Activated naive CD8-positive, alpha-beta T cell treated with anti-CD3 and anti-CD28 coated beads, Interleukin-2, amount 50 U/mL, for 24 hours (primary cell): ENCODE data around the gene KIAA1217.
"Not testable (repeated sequence)": the region's sequence is repeated elsewhere in the genome, so short reads cannot be mapped to it uniquely, and the experiment has no call there.

Experiments
- ATAC-seq: fragments of 150-1000 bp; cut with Tn5 transposase; one replicate; pipeline ENCODE4 v1.10.0; 2021
- DNase-seq: peaks from one replicate; pipeline ENCODE4 v3.0.0; 2021
- H3K27ac Mint-ChIP-seq: one replicate; pipeline ENCODE4 v1.8.0; 2021; ENCODE audit warnings: mild to moderate bottlenecking, mixed read lengths
- H3K27me3 Mint-ChIP-seq: one replicate; pipeline ENCODE4 v1.8.0; 2021; ENCODE audit warnings: mixed read lengths
- H3K36me3 Mint-ChIP-seq: one replicate; pipeline ENCODE4 v1.8.0; 2021; ENCODE audit warnings: low read depth, mixed read lengths
- H3K4me1 Mint-ChIP-seq: one replicate; pipeline ENCODE4 v1.8.0; 2021; ENCODE audit warnings: mixed read lengths
- H3K4me3 Mint-ChIP-seq: one replicate; pipeline ENCODE4 v1.8.0; 2021; ENCODE audit warnings: mild to moderate bottlenecking, moderate library complexity, mixed read lengths
- H3K9me3 Mint-ChIP-seq: one replicate; pipeline ENCODE4 v1.8.0; 2021; ENCODE audit warnings: mixed read lengths

The KIAA1217 gene

DNA sequence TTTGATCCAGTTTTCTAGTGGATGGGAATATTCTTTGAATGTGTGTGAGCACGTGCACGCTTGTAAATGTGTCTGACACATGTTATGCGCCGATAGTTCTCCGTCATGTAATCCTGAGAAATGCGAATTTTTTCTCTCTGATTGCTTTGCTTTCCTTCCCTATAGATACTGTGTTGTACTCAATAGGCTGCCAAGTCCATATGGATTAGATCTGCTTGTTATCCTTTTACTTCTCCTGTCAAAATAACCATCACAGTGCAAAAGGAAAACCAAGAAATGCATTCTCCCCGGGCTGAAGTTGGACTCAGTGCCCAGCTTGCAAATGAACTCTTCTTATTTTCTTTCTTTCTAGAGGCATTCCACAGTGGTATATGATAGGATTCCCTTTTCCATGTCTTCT, 131.9 kb downstream of the KIAA1217 start:
- Mint-ChIP-seq H3K27ac (no peak overlapping the region), H3K9me3 (no peaks in the 10 kb centered on the region), H3K36me3 (no peaks in the 10 kb centered on the region), H3K4me1 (no peaks in the 10 kb centered on the region), H3K27me3 (no peaks in the 10 kb centered on the region), H3K4me3 (no peak overlapping the region)
- no peak for DNase-seq
- ATAC-seq = no peak

DNA sequence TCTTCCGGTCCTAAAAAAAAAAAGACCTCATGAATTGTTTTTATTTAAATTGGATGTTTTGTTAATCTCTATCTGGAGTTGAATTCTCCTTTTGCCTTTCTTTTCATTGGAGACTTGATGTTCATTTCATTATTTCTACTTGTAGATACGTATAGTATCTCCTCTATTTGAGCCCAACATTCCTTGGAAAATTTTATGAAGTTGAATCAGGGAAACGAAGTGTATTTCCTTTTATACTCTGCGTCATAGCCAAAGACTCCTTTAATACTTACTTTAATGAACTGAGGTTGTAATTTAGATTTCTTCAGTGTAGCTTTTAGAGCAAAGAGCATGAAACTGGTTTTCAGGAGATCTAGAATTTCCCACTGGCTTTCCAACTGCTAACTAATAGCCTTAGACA, 132.4 kb downstream of the KIAA1217 start:
- H3K27me3 Mint-ChIP-seq = no peaks in the 10 kb centered on the region

DNA sequence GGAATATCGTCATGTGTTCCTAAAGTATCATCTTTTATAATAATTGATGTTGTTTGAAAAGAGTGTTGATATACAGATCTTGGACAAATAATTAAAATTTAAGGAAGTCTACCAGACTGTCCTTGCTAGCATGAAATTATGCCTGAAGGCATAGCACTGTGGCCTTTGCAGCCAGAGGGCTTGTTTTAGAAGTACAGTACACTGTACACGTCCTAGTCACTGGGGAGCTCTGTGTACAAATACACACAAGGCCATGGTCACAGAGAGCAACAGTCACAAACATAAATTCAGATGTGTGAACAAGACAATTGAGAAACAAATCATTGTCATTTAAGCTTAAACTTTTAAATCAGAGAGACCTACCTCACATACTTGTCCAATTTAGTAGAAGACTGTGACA, 133.0 kb downstream of the KIAA1217 start:
- H3K4me1 Mint-ChIP-seq = no peaks in the 10 kb centered on the region
- H3K9me3 Mint-ChIP-seq = no peaks in the 10 kb centered on the region
- no peaks in the 10 kb centered on the region for H3K36me3 Mint-ChIP-seq
- DNase-seq = no peak
- H3K27me3 Mint-ChIP-seq = no peaks in the 10 kb centered on the region
- H3K4me3 Mint-ChIP-seq = no peak overlapping the region
- ATAC-seq = no peak
- no peak overlapping the region for H3K27ac Mint-ChIP-seq

More for the DNA sequence above, 132.4 kb downstream of the KIAA1217 start:
- H3K4me3 Mint-ChIP-seq = no peak overlapping the region
- H3K36me3 Mint-ChIP-seq = no peaks in the 10 kb centered on the region
- H3K9me3 Mint-ChIP-seq = no peaks in the 10 kb centered on the region
- H3K4me1 Mint-ChIP-seq = no peaks in the 10 kb centered on the region
- DNase-seq (no peak), ATAC-seq (no peak)
- H3K27ac Mint-ChIP-seq = no peak overlapping the region

DNA sequence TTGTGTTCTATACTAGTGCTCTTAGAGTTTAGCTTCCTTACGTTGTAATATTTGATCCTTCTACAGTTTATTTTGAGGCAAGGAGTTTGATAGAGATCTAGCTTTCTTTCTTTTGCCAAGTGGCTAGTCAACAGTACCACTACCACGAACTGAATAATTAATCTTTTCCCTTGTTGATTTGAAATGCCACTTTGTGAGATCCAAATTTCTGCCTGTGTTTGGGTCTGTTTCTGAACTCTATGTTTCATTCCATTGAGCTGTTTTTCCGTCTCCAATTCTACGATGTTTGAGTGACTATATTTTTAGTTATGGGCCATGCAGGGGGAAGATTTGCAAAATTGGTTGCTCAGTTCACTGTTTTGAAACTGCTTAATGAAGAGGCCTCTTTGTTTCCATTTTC, 134.7 kb downstream of the KIAA1217 start:
- Mint-ChIP-seq H3K4me3 (no peak overlapping the region), H3K9me3 (no peaks in the 10 kb centered on the region), H3K36me3 (no peaks in the 10 kb centered on the region), H3K4me1 (no peaks in the 10 kb centered on the region), H3K27me3 (no peaks in the 10 kb centered on the region), H3K27ac (no peak overlapping the region)
- DNase-seq (no peak), ATAC-seq (no peak)

DNA sequence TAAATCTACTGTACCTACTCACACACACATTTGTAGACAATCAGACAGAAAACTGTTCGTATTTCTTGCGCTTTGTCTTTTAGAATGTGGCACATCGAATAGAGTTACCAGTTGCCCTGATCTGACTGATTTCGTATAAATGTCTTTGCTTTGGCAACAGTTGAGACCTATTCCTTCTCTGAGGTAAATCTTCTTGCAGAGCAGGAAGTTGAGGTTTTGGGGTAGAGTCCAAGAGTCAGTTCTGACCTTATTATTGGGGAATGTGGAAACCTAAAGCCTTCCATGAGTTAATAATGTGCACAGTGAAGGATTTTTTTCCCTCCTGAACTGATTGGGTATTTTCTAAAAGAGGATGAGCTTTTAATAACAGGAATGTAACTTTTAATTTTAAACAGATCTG, 135.3 kb downstream of the KIAA1217 start:
- no peak overlapping the region for H3K4me3 Mint-ChIP-seq
- no peaks in the 10 kb centered on the region for H3K27me3 Mint-ChIP-seq
- DNase-seq (no peak), ATAC-seq (no peak)
- H3K4me1 Mint-ChIP-seq = no peaks in the 10 kb centered on the region
- H3K9me3 Mint-ChIP-seq = no peaks in the 10 kb centered on the region
- no peak overlapping the region for H3K27ac Mint-ChIP-seq
- no peaks in the 10 kb centered on the region for H3K36me3 Mint-ChIP-seq

DNA sequence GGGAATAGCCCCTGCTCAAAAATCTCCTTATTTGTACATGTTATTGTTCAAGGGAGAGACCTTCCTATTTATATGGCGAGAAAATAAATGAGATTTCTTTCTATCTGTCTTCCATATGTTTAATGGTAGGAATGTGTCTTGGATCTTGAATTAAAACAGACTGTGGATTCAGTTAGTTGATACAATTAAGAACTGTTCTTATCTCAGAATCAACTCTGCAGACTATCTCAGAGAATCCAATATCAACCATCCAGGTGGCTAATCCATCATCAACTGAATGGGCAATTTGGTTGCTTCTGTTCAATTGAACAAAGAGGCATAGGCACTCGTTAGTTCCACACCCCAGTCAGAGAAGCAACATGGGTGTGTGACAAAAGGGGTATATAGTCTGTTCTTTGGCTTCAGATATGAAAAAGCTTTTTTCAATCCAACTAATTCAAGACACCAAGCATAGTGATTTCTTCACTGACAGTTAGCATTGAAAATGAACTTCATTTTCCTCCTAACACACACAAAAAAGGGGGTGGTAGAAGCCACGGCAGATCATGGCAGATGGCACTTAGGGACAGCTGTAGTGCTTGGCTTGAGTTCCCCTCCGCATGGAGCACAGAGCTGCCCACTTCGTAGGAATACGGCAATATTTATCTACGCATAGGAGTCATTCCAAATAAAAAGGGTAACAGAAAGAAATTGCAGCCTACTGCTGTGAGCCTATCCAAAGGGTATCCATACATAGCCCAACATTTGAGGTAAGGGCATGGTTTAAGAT, 135.9 kb downstream of the KIAA1217 start:
- ATAC-seq = no peak
- no peak overlapping the region for H3K4me3 Mint-ChIP-seq
- H3K27ac Mint-ChIP-seq = no peak overlapping the region
- no peaks in the 10 kb centered on the region for H3K4me1 Mint-ChIP-seq
- no peaks in the 10 kb centered on the region for H3K27me3 Mint-ChIP-seq
- DNase-seq = no peak
- no peaks in the 10 kb centered on the region for H3K9me3 Mint-ChIP-seq
- no peaks in the 10 kb centered on the region for H3K36me3 Mint-ChIP-seq

DNA sequence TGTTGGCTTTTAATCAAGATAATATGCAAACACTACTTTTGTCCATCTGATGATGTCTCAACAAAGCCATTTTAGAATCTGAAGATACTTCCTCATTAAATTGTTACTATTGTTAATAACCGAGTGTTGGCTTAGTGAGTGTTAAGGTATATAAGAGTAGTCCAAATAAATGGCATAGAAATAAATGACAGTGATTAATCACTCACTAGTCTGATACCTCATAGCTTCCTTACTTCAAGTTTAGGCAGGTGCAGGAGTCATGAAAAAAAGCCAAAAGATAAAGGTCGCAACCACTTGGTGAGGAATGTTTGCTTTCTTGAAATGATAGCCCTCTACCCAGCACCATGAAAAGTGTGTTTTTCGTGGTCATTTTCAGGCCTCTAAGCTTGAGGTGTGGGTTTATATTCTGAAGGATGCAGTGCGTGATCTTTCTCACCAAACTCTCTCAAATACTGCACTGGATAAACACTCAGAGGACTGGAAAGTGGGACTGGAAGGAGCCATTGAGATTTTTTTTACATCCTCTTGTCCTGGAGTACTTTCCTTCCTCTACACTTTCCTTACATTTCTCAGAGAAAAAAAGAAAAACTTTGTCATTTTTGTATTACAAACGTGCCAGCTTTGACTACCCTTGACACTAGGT, 138.1 kb downstream of the KIAA1217 start:
- Mint-ChIP-seq H3K4me3 (no peak overlapping the region), H3K27ac (no peak overlapping the region), H3K4me1 (no peaks in the 10 kb centered on the region), H3K27me3 (peaks cover 2% of the 10 kb centered on the region), H3K9me3 (no peaks in the 10 kb centered on the region), H3K36me3 (no peaks in the 10 kb centered on the region)
- ATAC-seq (no peak), DNase-seq (no peak)

DNA sequence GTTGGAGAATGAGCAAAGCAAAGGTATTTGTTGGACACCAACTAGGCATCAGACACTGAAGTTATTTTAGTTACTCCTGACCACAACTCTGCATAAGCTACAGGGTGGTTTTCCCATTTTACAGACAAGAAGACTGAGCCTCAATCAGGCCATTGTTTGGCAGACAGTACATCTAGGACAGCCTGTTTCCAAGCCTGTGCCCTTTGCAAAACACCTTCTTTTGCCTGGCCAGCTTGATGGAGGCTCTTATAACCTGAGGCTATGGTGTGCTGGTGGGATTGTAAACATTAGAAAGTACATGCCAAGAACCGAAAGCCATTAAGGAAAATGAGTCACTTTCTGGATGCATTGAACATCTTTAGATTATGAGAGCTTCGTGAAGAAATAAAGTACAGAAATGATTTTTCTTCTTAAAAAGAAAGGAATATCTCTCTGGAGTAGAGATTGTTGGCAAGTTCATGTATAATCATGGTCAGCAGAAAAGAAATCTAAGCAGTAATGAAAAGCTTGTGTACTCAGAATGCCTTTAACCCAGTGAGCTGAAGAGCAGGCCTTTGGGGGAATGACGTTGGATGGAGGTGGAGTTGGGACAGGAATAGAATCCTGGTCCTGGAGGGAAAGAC, 140.6 kb downstream of the KIAA1217 start:
- Mint-ChIP-seq H3K27me3 (peaks cover 2% of the 10 kb centered on the region), H3K4me1 (no peaks in the 10 kb centered on the region), H3K4me3 (no peak overlapping the region), H3K36me3 (no peaks in the 10 kb centered on the region), H3K27ac (no peak overlapping the region), H3K9me3 (no peaks in the 10 kb centered on the region)
- no peak for ATAC-seq
- DNase-seq = no peak

DNA sequence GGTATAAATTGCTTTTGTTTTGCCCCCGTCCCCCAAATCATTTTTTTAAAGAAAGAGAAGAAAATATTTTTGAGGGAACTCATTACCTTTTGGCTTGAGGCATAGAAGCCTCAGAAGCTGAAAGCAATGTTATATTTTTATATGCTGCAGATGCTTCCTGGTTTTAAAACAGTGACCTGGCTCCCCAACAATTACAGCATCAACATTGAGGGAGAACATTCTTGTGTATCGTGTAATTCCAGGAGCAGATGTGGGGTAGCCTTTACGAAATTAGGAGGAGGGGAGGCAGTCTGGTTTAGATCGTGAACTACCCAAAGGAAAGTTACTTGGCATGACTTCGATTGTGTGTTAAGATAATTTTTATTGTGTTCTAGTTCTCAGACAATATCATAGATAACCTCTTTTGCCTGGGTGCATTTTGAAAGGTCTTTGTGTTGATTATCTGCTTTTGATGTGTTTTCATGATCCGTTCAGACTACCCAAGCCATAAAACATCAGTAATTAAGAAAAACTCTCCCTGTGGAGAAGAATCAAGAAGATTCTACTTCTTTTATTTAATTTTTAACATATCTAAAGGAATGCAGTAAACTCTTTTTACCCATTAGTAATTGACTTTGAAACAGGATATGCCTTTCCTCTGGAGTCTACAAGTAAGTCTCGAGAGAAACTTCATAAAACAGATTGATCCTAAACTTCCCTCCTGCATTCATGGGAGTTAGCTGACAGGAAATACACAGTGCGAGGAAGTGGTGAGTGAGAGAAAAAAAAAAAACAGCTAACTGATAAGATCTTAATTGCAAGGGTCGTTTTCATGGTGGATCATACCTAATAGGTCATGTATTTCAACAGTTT, 141.4 kb downstream of the KIAA1217 start:
- DNase-seq (no peak), ATAC-seq (no peak)
- no peak overlapping the region for H3K27ac Mint-ChIP-seq
- no peaks in the 10 kb centered on the region for H3K4me1 Mint-ChIP-seq
- H3K36me3 Mint-ChIP-seq = no peaks in the 10 kb centered on the region
- peaks cover 2% of the 10 kb centered on the region for H3K27me3 Mint-ChIP-seq
- H3K9me3 Mint-ChIP-seq = no peaks in the 10 kb centered on the region
- no peak overlapping the region for H3K4me3 Mint-ChIP-seq

DNA sequence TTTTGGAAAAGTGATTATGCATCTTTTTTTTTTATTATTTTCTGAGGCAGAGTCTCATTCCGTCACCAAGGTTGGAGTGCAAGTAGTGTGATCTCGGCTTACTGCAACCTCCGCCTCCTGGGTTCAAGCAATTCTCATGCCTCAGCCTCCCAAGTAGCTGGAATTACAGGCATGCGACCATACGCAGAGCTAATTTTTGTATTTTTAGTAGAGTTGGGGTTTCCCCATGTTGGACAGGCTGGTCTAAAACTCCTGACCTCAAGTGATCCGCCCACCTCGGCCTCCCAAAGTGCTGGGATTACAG, 141.9 kb downstream of the KIAA1217 start:
- H3K4me1 Mint-ChIP-seq, H3K36me3 Mint-ChIP-seq, H3K27ac Mint-ChIP-seq: not testable (repeated sequence)

DNA sequence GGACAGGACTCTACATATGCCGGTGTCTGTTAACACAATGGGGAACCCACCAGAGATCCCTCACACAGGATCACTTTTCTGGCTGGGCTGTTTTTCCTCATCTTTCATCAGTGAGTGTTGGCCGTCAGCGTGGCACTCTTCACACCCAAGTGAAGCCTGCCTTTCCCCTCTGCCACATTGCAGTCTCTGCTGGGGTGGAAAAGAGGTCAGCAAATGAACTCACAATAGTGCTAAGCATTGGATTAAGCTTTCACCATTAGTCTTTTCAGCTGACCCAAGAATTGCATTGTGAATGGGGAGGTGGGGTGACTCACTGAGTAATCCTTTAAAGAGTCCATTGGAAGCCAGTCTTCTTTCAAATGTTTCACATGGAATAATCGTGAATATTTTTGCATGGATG, 143.0 kb downstream of the KIAA1217 start:
- Mint-ChIP-seq H3K4me1 (no peaks in the 10 kb centered on the region), H3K9me3 (no peaks in the 10 kb centered on the region), H3K27ac (no peak overlapping the region), H3K27me3 (peaks cover 2% of the 10 kb centered on the region), H3K36me3 (no peaks in the 10 kb centered on the region), H3K4me3 (no peak overlapping the region)
- ATAC-seq (no peak), DNase-seq (no peak)

More for the DNA sequence above, 141.9 kb downstream of the KIAA1217 start:
- DNase-seq, ATAC-seq, H3K27me3 Mint-ChIP-seq, H3K9me3 Mint-ChIP-seq, H3K4me3 Mint-ChIP-seq: not testable (repeated sequence)

DNA sequence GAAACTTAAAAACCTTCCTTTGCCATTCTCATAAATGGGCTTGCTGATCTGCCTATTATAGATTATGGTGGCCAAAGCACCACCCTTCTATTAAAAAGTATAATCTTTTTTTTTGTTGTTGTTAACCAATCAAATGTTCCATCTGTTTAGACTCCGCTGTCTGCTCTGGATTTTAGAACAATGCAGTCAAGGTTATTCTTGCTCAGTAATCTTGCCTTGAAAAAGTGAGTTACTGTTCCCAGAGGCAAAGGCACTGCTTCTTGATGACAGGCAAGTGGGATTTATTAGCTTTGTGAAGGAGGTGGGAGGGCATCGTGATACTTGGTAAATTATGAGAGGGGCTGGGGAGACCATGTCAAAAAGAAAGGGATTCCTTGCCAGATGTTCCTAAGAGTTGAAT, 143.5 kb downstream of the KIAA1217 start:
- DNase-seq (no peak), ATAC-seq (no peak)
- H3K9me3 Mint-ChIP-seq = no peaks in the 10 kb centered on the region
- H3K4me3 Mint-ChIP-seq = no peak overlapping the region
- no peaks in the 10 kb centered on the region for H3K4me1 Mint-ChIP-seq
- no peaks in the 10 kb centered on the region for H3K36me3 Mint-ChIP-seq
- H3K27ac Mint-ChIP-seq = no peak overlapping the region
- H3K27me3 Mint-ChIP-seq = peaks cover 2% of the 10 kb centered on the region

DNA sequence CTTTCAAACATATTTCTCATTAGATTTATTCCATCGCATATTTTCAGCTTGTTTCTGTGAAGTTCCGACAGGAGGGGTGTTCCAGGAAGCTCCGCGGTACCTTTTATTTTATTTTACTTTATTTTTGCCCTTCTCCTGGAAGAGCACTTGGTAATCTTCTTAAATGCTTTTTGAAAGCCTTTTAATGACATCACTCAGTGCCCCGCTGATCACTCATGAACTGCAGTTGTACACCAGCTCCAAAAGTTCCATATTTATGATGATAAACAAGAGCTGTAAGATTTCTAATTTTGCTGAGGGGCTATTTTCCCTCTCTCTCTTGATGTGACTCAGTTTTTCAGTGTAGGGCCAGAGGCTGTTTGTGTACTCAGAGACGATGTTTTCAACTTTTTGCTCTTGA, 144.4 kb downstream of the KIAA1217 start:
- Mint-ChIP-seq H3K9me3 (no peaks in the 10 kb centered on the region), H3K4me1 (no peaks in the 10 kb centered on the region), H3K4me3 (no peak overlapping the region), H3K36me3 (no peaks in the 10 kb centered on the region), H3K27ac (no peak overlapping the region), H3K27me3 (peaks cover 2% of the 10 kb centered on the region)
- ATAC-seq (no peak), DNase-seq (no peak)

DNA sequence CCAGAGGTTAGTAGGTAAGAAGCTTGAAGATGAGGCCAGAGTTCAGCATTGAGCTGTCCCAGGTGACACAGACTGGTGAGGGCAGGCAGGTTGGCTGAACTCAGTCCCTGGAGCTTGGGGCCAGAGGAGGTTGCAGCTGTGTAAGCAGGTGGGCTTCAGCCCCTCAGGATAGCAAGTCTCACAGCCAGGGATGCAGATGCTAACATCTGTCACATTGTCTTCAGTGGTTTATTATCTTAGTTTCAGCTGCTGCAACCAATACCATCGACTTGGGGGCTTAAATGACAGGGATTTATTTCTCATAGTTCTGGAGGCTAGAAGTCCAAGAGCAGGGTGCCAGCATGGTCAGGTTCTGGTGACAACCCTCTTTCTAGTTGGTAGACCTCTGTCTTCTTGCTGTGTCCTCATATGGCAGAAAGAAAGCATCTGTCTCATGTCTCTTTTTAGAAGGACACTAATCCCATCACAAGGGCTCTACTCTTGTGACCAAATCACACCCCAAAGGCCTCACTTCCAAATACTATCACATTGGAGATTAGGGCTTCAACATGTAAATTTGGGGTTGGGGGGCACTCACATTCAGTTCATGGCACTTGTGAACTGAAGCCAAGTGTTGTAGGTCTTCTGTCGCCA, 146.2 kb downstream of the KIAA1217 start:
- no peak for DNase-seq
- Mint-ChIP-seq H3K27ac (no peak overlapping the region), H3K36me3 (no peaks in the 10 kb centered on the region)

More for the DNA sequence above, 146.2 kb downstream of the KIAA1217 start:
- Mint-ChIP-seq H3K4me1 (no peaks in the 10 kb centered on the region), H3K27me3 (peaks cover 2% of the 10 kb centered on the region), H3K9me3 (no peaks in the 10 kb centered on the region), H3K4me3 (no peak overlapping the region)
- ATAC-seq = no peak
